Parathyroid adenoma (tissue), 2 donors: ENCODE results near the gene ALDH4A1.
A peak's percentile ranks its signal among the peaks of the same experiment; 100 is the strongest.

Experiments
- H2AFZ ChIP-seq: fragments of 300-600 bp; sonication (generic); one replicate; pipeline ENCODE4 v1.7.0; 2017; ENCODE audit warnings: antibody characterized with exemption, mild to moderate bottlenecking
- H3K27ac ChIP-seq: fragments of 300-600 bp; sonication (generic); one replicate; pipeline ENCODE4 v1.7.0; 2017
- H3K27me3 ChIP-seq: fragments of 300-600 bp; sonication (generic); one replicate; pipeline ENCODE4 v1.7.0; 2017; ENCODE audit warnings: low read length; ENCODE audit not compliant: control insufficient read depth, insufficient read depth
- H3K36me3 ChIP-seq: fragments of 300-600 bp; sonication (generic); one replicate; pipeline ENCODE4 v1.7.0; 2017; ENCODE audit warnings: low read length; ENCODE audit not compliant: control insufficient read depth, insufficient read depth
- H3K4me1 ChIP-seq: fragments of 300-600 bp; sonication (generic); one replicate; pipeline ENCODE4 v1.7.0; 2017; ENCODE audit warnings: control low read depth
- H3K4me2 ChIP-seq: fragments of 300-600 bp; sonication (generic); one replicate; pipeline ENCODE4 v1.7.0; 2017; ENCODE audit warnings: low read length
- H3K4me3 ChIP-seq: fragments of 300-600 bp; sonication (generic); one replicate; pipeline ENCODE4 v1.7.0; 2017; ENCODE audit warnings: low read depth, low read length
- H3K79me2 ChIP-seq: fragments of 300-600 bp; sonication (generic); one replicate; pipeline ENCODE4 v1.7.0; 2017; ENCODE audit warnings: control low read depth
- H3K9ac ChIP-seq: fragments of 300-600 bp; sonication (generic); one replicate; pipeline ENCODE4 v1.7.0; 2017; ENCODE audit warnings: mild to moderate bottlenecking
- H3K9me3 ChIP-seq: fragments of 300-600 bp; sonication (generic); one replicate; pipeline ENCODE4 v1.7.0; 2017; ENCODE audit warnings: low read length; ENCODE audit not compliant: control insufficient read depth
- CTCF ChIP-seq: fragments of 300-600 bp; sonication (generic); IDR thresholded peaks from one replicate; pipeline ENCODE4 v1.7.0; 2017; ENCODE audit warnings: antibody characterized with exemption, mild to moderate bottlenecking
- donor health status: primary hyperparathyroidism.

ALDH4A1 gene

GRCh38 chr1:18903291-18903756 lies 969 bp upstream of the ALDH4A1 start:
- TF ChIP-seq CTCF = no peak
- H3K4me3 ChIP-seq = peak overlapping the region; percentile 51
- H2AFZ ChIP-seq = peak overlapping the region; percentile 65
- H3K4me1 ChIP-seq = peaks cover 7% of the 10 kb centered on the region
- no peak overlapping the region for H3K9ac ChIP-seq
- H3K9me3 ChIP-seq = no peaks in the 10 kb centered on the region
- H3K79me2 ChIP-seq = no peaks in the 10 kb centered on the region
- peak overlapping the region; percentile 91 for H3K4me2 ChIP-seq
- H3K36me3 ChIP-seq = no peaks in the 10 kb centered on the region
- no peaks in the 10 kb centered on the region for H3K27me3 ChIP-seq
- H3K27ac ChIP-seq = peak overlapping the region; percentile 88

GRCh38 chr1:18901952-18902522 lies 318 bp downstream of the ALDH4A1 start:
- Histone ChIP-seq H3K9me3 (no peaks in the 10 kb centered on the region), H3K36me3 (no peaks in the 10 kb centered on the region), H3K4me2 (peak overlapping the region; percentile 91), H2AFZ (peak overlapping the region; percentile 65), H3K27me3 (no peaks in the 10 kb centered on the region), H3K4me3 (peak overlapping the region; percentile 51), H3K79me2 (no peaks in the 10 kb centered on the region), H3K27ac (peak overlapping the region; percentile 88), H3K4me1 (peaks cover 7% of the 10 kb centered on the region), H3K9ac (no peak overlapping the region)
- no peak for TF ChIP-seq CTCF

- Histone ChIP-seq H3K27me3 (no peaks in the 10 kb centered on the region), H3K36me3 (no peaks in the 10 kb centered on the region), H3K9me3 (no peaks in the 10 kb centered on the region), H3K79me2 (no peaks in the 10 kb centered on the region), H3K4me2 (peak overlapping the region; percentile 91), H2AFZ (no peak overlapping the region), H3K4me3 (peak overlapping the region; percentile 51), H3K27ac (no peak overlapping the region), H3K9ac (no peak overlapping the region), H3K4me1 (peaks cover 7% of the 10 kb centered on the region)
- TF ChIP-seq CTCF = no peak
Observed at GRCh38 chr1:18901147-18901951, 1.0 kb downstream of the ALDH4A1 start.

GRCh38 chr1:18900303-18900841 lies 2.0 kb downstream of the ALDH4A1 start:
- no peaks in the 10 kb centered on the region for H3K79me2 ChIP-seq
- H2AFZ ChIP-seq = no peak overlapping the region
- no peak for TF ChIP-seq CTCF
- no peaks in the 10 kb centered on the region for H3K27me3 ChIP-seq
- no peak overlapping the region for H3K4me3 ChIP-seq
- H3K4me1 ChIP-seq = peaks cover 14% of the 10 kb centered on the region
- no peaks in the 10 kb centered on the region for H3K36me3 ChIP-seq
- H3K9me3 ChIP-seq = no peaks in the 10 kb centered on the region
- H3K27ac ChIP-seq = no peak overlapping the region
- no peak overlapping the region for H3K4me2 ChIP-seq
- no peak overlapping the region for H3K9ac ChIP-seq
